BLaER1 (cell line): ENCODE measurements around the gene GORAB.

Experiments
- H3K27ac ChIP-seq: shearing (Covaris generic); formaldehyde crosslinking; 2 replicates; pipeline ENCODE4 v1.8.1; 2022
- H3K27me3 ChIP-seq: shearing (Covaris generic); formaldehyde crosslinking; 2 replicates; pipeline ENCODE4 v1.8.1; 2022
- H3K36me3 ChIP-seq: shearing (Covaris generic); formaldehyde crosslinking; 2 replicates; pipeline ENCODE4 v1.8.1; 2022
- H3K4me1 ChIP-seq: shearing (Covaris generic); formaldehyde crosslinking; 2 replicates; pipeline ENCODE4 v1.8.1; 2022
- H3K4me2 ChIP-seq: shearing (Covaris generic); formaldehyde crosslinking; 2 replicates; pipeline ENCODE4 v1.8.1; 2022
- H3K4me3 ChIP-seq: shearing (Covaris generic); formaldehyde crosslinking; 2 replicates; pipeline ENCODE4 v1.8.1; 2022
- H3K9ac ChIP-seq: shearing (Covaris generic); formaldehyde crosslinking; 2 replicates; pipeline ENCODE4 v1.8.1; 2022
- H3K9me3 ChIP-seq: shearing (Covaris generic); formaldehyde crosslinking; 2 replicates; pipeline ENCODE4 v1.8.1; 2022
- H4K20me1 ChIP-seq: shearing (Covaris generic); formaldehyde crosslinking; 2 replicates; pipeline ENCODE4 v1.8.1; 2022
- Cebpa-rat ChIP-seq: shearing (Covaris generic); IDR thresholded peaks from 2 replicates; pipeline ENCODE4 v1.8.1; 2022

Gene GORAB

GRCh38 chr1:170537798-170538503 is 6.0 kb downstream of the GORAB start:
- TF ChIP-seq Cebpa-rat, result no peak
- Histone ChIP-seq H3K4me3 (no peak overlapping the region), H3K27ac (no peak overlapping the region), H3K4me1 (peaks cover 8% of the 10 kb centered on the region), H3K27me3 (no peaks in the 10 kb centered on the region), H3K36me3 (peaks cover 51% of the 10 kb centered on the region), H3K9ac (no peak overlapping the region), H4K20me1 (peaks cover 7% of the 10 kb centered on the region; the same call in 1 of the 2 replicates), H3K4me2 (no peak overlapping the region), H3K9me3 (no peaks in the 10 kb centered on the region)

DNA sequence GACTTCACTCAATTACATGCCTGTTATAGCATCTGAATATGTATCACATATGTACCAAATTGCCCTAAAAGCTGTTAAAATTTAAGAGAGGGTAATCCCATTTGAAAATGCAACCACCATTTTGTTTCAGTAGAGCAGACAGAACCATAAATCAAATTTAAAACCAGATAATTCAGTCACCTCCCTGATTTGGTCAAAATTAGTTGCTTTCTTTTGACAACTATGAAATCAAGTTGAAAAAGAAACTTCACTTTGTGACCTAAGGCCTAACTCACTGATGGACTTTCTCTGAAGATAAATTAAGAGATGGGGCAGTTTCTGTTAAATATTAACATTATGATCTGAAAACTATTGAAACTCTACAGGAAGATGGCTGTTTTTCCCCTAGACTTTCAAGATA is 6.7 kb downstream of the GORAB start:
- peaks cover 58% of the 10 kb centered on the region for H3K36me3 ChIP-seq

GRCh38 chr1:170539154-170539553 is 7.2 kb downstream of the GORAB start:
- Histone ChIP-seq H3K4me2 (no peak overlapping the region), H3K4me1 (no peaks in the 10 kb centered on the region), H3K9ac (no peak overlapping the region), H3K9me3 (no peaks in the 10 kb centered on the region), H4K20me1 (peaks cover 7% of the 10 kb centered on the region; the same call in 1 of the 2 replicates), H3K27me3 (no peaks in the 10 kb centered on the region), H3K36me3 (peaks cover 60% of the 10 kb centered on the region), H3K27ac (no peak overlapping the region), H3K4me3 (no peak overlapping the region)
- no peak for TF ChIP-seq Cebpa-rat

More for the DNA sequence above, 6.7 kb downstream of the GORAB start:
- H3K27ac ChIP-seq, result no peak overlapping the region
- H3K27me3 ChIP-seq, result no peaks in the 10 kb centered on the region
- H4K20me1 ChIP-seq, result peaks cover 7% of the 10 kb centered on the region; the same call in 1 of the 2 replicates
- no peak for TF ChIP-seq Cebpa-rat
- H3K9ac ChIP-seq, result no peak overlapping the region
- H3K9me3 ChIP-seq, result no peaks in the 10 kb centered on the region
- no peak overlapping the region for H3K4me2 ChIP-seq
- no peak overlapping the region for H3K4me3 ChIP-seq
- peaks cover under 1% of the 10 kb centered on the region; the same call in 1 of the 2 replicates for H3K4me1 ChIP-seq

DNA sequence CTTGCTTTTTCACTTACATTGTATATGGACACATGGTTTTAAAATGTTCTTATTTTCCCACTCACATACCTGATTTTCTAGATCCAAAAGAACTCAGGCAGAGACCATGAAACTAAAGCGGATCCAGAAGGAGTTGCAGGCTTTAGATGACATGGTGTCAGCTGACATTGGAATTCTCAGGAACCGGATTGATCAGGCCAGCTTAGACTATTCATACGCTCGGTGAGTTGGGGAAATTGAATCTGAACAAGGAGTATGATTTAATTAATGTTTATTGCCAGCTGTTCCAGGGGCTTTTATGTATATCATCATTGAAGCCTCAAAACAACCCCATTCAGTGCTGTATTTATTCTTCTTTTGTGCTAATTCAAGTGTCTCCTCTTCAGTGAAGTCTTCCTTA is 12.7 kb downstream of the GORAB start:
- no peak overlapping the region for H3K4me3 ChIP-seq
- no peaks in the 10 kb centered on the region for H3K4me1 ChIP-seq
- no peak for TF ChIP-seq Cebpa-rat
- H4K20me1 ChIP-seq, result no peaks in the 10 kb centered on the region
- H3K27ac ChIP-seq, result no peak overlapping the region
- H3K27me3 ChIP-seq, result no peaks in the 10 kb centered on the region
- peaks cover 87% of the 10 kb centered on the region for H3K36me3 ChIP-seq
- H3K9ac ChIP-seq, result no peak overlapping the region
- H3K4me2 ChIP-seq, result no peak overlapping the region
- no peaks in the 10 kb centered on the region for H3K9me3 ChIP-seq

DNA sequence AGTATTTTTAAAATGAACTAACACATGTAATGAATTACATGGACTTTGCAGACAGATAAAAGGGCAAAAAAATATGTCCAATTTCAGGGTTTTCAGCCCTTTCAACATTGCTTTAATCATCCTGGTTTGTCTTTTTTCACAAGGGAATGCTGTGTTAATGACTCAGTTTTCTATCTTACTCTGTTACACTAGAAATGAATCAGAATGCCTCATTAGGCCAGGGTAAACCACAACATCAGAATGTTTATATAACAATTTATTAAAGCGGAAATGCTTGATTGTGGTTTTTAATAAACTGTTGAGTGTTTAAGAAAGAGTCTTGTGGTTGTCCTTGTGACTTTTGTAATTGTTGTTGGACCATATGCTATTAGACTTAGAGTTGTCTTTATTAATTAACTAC is 13.5 kb downstream of the GORAB start:
- no peaks in the 10 kb centered on the region for H3K27me3 ChIP-seq
- H3K4me1 ChIP-seq, result no peaks in the 10 kb centered on the region
- H3K36me3 ChIP-seq, result peaks cover 87% of the 10 kb centered on the region
- H4K20me1 ChIP-seq, result no peaks in the 10 kb centered on the region
- no peak overlapping the region for H3K9ac ChIP-seq
- TF ChIP-seq Cebpa-rat, result no peak
- no peak overlapping the region for H3K4me3 ChIP-seq
- no peaks in the 10 kb centered on the region for H3K9me3 ChIP-seq
- no peak overlapping the region for H3K4me2 ChIP-seq
- H3K27ac ChIP-seq, result no peak overlapping the region

- Histone ChIP-seq H3K4me3 (no peak overlapping the region), H3K4me1 (no peaks in the 10 kb centered on the region), H3K36me3 (peaks cover 86% of the 10 kb centered on the region), H3K9me3 (no peaks in the 10 kb centered on the region), H3K4me2 (no peak overlapping the region), H4K20me1 (no peaks in the 10 kb centered on the region), H3K27me3 (no peaks in the 10 kb centered on the region), H3K27ac (no peak overlapping the region), H3K9ac (no peak overlapping the region)
- no peak for TF ChIP-seq Cebpa-rat
These were observed 15.3 kb downstream of the GORAB start for GRCh38 chr1:170547255-170547654.

DNA sequence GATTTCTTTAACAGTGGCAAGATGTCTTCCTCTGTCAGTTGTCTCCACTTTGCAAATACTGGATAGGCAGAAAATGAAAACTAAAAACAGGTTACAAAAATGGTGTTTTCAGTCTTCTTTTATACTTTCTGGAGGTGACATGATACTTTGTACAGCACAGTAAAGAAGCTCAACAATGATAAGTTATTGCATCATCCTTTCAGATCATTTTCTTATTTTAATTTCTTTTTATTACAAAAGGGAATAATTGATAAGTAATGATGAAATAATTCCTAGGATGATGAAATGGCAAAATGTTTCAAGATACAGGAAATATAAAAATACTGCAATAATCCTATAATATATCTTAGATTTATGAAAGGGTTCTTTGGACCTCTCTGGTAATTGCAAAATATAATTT is 16.5 kb downstream of the GORAB start:
- Histone ChIP-seq H3K4me3 (no peak overlapping the region), H3K27ac (no peak overlapping the region), H4K20me1 (no peaks in the 10 kb centered on the region), H3K27me3 (no peaks in the 10 kb centered on the region), H3K9me3 (no peaks in the 10 kb centered on the region), H3K4me1 (no peaks in the 10 kb centered on the region), H3K4me2 (no peak overlapping the region), H3K9ac (no peak overlapping the region), H3K36me3 (peaks cover 81% of the 10 kb centered on the region)
- TF ChIP-seq Cebpa-rat, result no peak

- H3K9ac ChIP-seq, result no peak overlapping the region
- H3K9me3 ChIP-seq, result 0 out of 2 replicates have a peak, but pooled peaks cover 4% of the 10 kb centered on the region
- TF ChIP-seq Cebpa-rat, result no peak
These were observed 23.4 kb downstream of the GORAB start for GRCh38 chr1:170555370-170555769.

GRCh38 chr1:170556917-170557316 is 25.0 kb downstream of the GORAB start:
- no peak overlapping the region for H3K4me3 ChIP-seq
- no peaks in the 10 kb centered on the region for H3K27me3 ChIP-seq
- 0 out of 2 replicates have a peak, but pooled peaks cover 4% of the 10 kb centered on the region for H3K9me3 ChIP-seq
- no peaks in the 10 kb centered on the region for H3K4me1 ChIP-seq
- no peak overlapping the region for H3K4me2 ChIP-seq
- no peaks in the 10 kb centered on the region for H4K20me1 ChIP-seq
- H3K9ac ChIP-seq, result no peak overlapping the region
- no peak overlapping the region for H3K27ac ChIP-seq
- TF ChIP-seq Cebpa-rat, result no peak
- peaks cover 19% of the 10 kb centered on the region for H3K36me3 ChIP-seq

More at GRCh38 chr1:170555370-170555769, 23.4 kb downstream of the GORAB start:
- Histone ChIP-seq H3K27ac (no peak overlapping the region), H4K20me1 (no peaks in the 10 kb centered on the region), H3K36me3 (peaks cover 33% of the 10 kb centered on the region), H3K27me3 (no peaks in the 10 kb centered on the region), H3K4me2 (no peak overlapping the region), H3K4me1 (no peaks in the 10 kb centered on the region), H3K4me3 (no peak overlapping the region)

GRCh38 chr1:170558731-170559130 is 26.8 kb downstream of the GORAB start:
- Histone ChIP-seq H3K36me3 (peaks cover 9% of the 10 kb centered on the region), H4K20me1 (no peaks in the 10 kb centered on the region), H3K4me3 (no peak overlapping the region), H3K9ac (no peak overlapping the region), H3K27ac (no peak overlapping the region), H3K27me3 (no peaks in the 10 kb centered on the region), H3K4me1 (peaks cover 14% of the 10 kb centered on the region), H3K4me2 (no peak overlapping the region), H3K9me3 (0 out of 2 replicates have a peak, but pooled peaks cover 4% of the 10 kb centered on the region)
- TF ChIP-seq Cebpa-rat, result no peak
